Stimulated activated CD4-positive, alpha-beta T cell treated with anti-CD3 and anti-CD28 coated beads, Interleukin-2, amount 100 ng/mL, for 48 hours (primary cell): ENCODE measurements around the gene ALOX12.
"Not testable (repeated sequence)": the region's sequence is repeated elsewhere in the genome, so short reads cannot be mapped to it uniquely, and the experiment has no call there.

ENCODE experiments used
- DNase-seq, 2 donors: peaks; one replicate each; pipeline ENCODE4 v3.0.0-alpha.2; 2020

The ALOX12 gene

GRCh38 chr17:6995500-6996255, at the start of gene ALOX12:
ALOX12 (plus strand) TSS chr17:6996049; CDS start chr17:6996118, 69 bp downstream.
- no peak for DNase-seq

- DNase-seq, result no peak
Observed at GRCh38 chr17:6947745-6948144, 48.1 kb upstream of the ALOX12 start.

GRCh38 chr17:6948562-6948961, 47.3 kb upstream of the ALOX12 start:
- DNase-seq, result no peak

- DNase-seq, result no peak
Observed at GRCh38 chr17:6948976-6949375, 46.9 kb upstream of the ALOX12 start.

GRCh38 chr17:6950938-6951337, 44.9 kb upstream of the ALOX12 start:
- DNase-seq, result not testable (repeated sequence)

GRCh38 chr17:6953689-6954088, 42.2 kb upstream of the ALOX12 start:
- DNase-seq, result no peak

- no peak for DNase-seq
Observed at GRCh38 chr17:6959700-6960099, 36.1 kb upstream of the ALOX12 start.

GRCh38 chr17:6969323-6969726, 26.5 kb upstream of the ALOX12 start:
- no peak for DNase-seq

GRCh38 chr17:6970992-6971391, 24.9 kb upstream of the ALOX12 start:
- no peak for DNase-seq

- DNase-seq, result not testable (repeated sequence)
Observed at GRCh38 chr17:6979440-6979839, 16.4 kb upstream of the ALOX12 start.

- no peak for DNase-seq
Observed at GRCh38 chr17:6981426-6981825, 14.4 kb upstream of the ALOX12 start.

- DNase-seq, result no peak
Observed at GRCh38 chr17:6985266-6985665, 10.6 kb upstream of the ALOX12 start.

- DNase-seq, result no peak
Observed at GRCh38 chr17:6986676-6987075, 9.2 kb upstream of the ALOX12 start.

- no peak for DNase-seq
Observed at GRCh38 chr17:6989779-6990178, 6.1 kb upstream of the ALOX12 start.

GRCh38 chr17:6993613-6994056, 2.2 kb upstream of the ALOX12 start:
- DNase-seq, result not testable (repeated sequence)

- no peak for DNase-seq
Observed at GRCh38 chr17:6994118-6994598, 1.7 kb upstream of the ALOX12 start.

- DNase-seq, result no peak
Observed at GRCh38 chr17:6994666-6995256, 1.1 kb upstream of the ALOX12 start.

GRCh38 chr17:6996256-6997011, 585 bp downstream of the ALOX12 start:
- no peak for DNase-seq

- no peak for DNase-seq
Observed at GRCh38 chr17:6997171-6997570, 1.3 kb downstream of the ALOX12 start.

GRCh38 chr17:6998855-6999508, 3.1 kb downstream of the ALOX12 start:
- no peak for DNase-seq

GRCh38 chr17:7001318-7001961, 5.6 kb downstream of the ALOX12 start:
- peak; percentile 44 to 54 for DNase-seq

GRCh38 chr17:7002288-7003047, 6.6 kb downstream of the ALOX12 start:
- DNase-seq, result no peak
